Vagina (tissue), 2 donors: ENCODE data around the gene NUP210.

ENCODE experiments used
- CTCF ChIP-seq, 3 experiments: fragments of 450-650 bp in 2 of 3; fragments of 200-600 bp in 1 of 3; sonication (generic) in 1 of 3; IDR thresholded peaks; one replicate each; pipeline ENCODE4 v1.5.1; 2017 to 2019; ENCODE audit warnings: antibody characterized with exemption in 3 of 3, mild to moderate bottlenecking in 2 of 3, moderate library complexity in 2 of 3
- POLR2A ChIP-seq, 2 donors: fragments of 450-650 bp; IDR thresholded peaks; one replicate each; pipeline ENCODE4 v1.6.1; 2017; ENCODE audit warnings: antibody characterized with exemption in 2 of 2, mild to moderate bottlenecking in 2 of 2, moderate library complexity in 2 of 2

- TF ChIP-seq POLR2A (IDR thresholded peaks at IDR 0.05) (no peak), CTCF (IDR thresholded peaks at IDR 0.05) (no peak)
These were observed 139.2 kb downstream of the NUP210 start for GRCh38 chr3:13280811-13281506.
